Chondrocyte (in vitro differentiated cells): Measurements from ENCODE around the gene C3orf38. TPM values are rescaled to one million over a fixed set of nuclear protein-coding genes. Genes with fewer than 3 reads are reported as not detected.

Experiments
- DNase-seq: peaks from one replicate; pipeline ENCODE4 v3.0.0; 2021; ENCODE audit warnings: mixed read lengths, low spot score
- H3K27ac Mint-ChIP-seq: one replicate; pipeline ENCODE4 v1.8.0; 2021; ENCODE audit warnings: mild to moderate bottlenecking, moderate library complexity, mixed read lengths; ENCODE audit not compliant: unreplicated experiment
- H3K27me3 Mint-ChIP-seq: 2 replicates; pipeline ENCODE4 v1.8.0; 2021; ENCODE audit warnings: low read depth, mixed read lengths
- H3K36me3 Mint-ChIP-seq: 2 replicates; pipeline ENCODE4 v1.8.0; 2021; ENCODE audit warnings: low read depth, mixed read lengths
- H3K4me1 Mint-ChIP-seq: 2 replicates; pipeline ENCODE4 v1.8.0; 2021; ENCODE audit warnings: low read depth, mild to moderate bottlenecking, mixed read lengths
- H3K4me3 Mint-ChIP-seq: one replicate; pipeline ENCODE4 v1.8.0; 2021; ENCODE audit warnings: mild to moderate bottlenecking, moderate library complexity, mixed read lengths; ENCODE audit not compliant: unreplicated experiment
- H3K9me3 Mint-ChIP-seq: 2 replicates; pipeline ENCODE4 v1.8.0; 2021; ENCODE audit warnings: low read depth, mixed read lengths
- total RNA-seq: library from RNA; stranded (reverse); gene quantifications from 3 replicates; pipeline ENCODE4 v1.2.1, GENCODE V29; 2021
- TF ChIP-seq, protein P1 (sequence below): fragments of 200-600 bp; sonication (generic); IDR thresholded peaks from 2 replicates; pipeline ENCODE4 v1.5.0; 2021; ENCODE audit warnings: antibody characterized with exemption, mild to moderate bottlenecking, moderate library complexity

Gene C3orf38
- total RNA-seq, 1 donor from 2014 or later, result 28.6 TPM

- Mint-ChIP-seq H3K27ac (no peak overlapping the region), H3K4me1 (peaks cover 29% of the 10 kb centered on the region), H3K9me3 (no peaks in the 10 kb centered on the region), H3K4me3 (no peak overlapping the region), H3K36me3 (peaks cover 15% of the 10 kb centered on the region), H3K27me3 (no peaks in the 10 kb centered on the region)
- TF ChIP-seq, protein P1, sequence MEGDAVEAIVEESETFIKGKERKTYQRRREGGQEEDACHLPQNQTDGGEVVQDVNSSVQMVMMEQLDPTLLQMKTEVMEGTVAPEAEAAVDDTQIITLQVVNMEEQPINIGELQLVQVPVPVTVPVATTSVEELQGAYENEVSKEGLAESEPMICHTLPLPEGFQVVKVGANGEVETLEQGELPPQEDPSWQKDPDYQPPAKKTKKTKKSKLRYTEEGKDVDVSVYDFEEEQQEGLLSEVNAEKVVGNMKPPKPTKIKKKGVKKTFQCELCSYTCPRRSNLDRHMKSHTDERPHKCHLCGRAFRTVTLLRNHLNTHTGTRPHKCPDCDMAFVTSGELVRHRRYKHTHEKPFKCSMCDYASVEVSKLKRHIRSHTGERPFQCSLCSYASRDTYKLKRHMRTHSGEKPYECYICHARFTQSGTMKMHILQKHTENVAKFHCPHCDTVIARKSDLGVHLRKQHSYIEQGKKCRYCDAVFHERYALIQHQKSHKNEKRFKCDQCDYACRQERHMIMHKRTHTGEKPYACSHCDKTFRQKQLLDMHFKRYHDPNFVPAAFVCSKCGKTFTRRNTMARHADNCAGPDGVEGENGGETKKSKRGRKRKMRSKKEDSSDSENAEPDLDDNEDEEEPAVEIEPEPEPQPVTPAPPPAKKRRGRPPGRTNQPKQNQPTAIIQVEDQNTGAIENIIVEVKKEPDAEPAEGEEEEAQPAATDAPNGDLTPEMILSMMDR, result no peak
- no peak for DNase-seq
These were observed 3.1 kb downstream of the C3orf38 start for GRCh38 chr3:88152841-88153240.

GRCh38 chr3:88166419-88166971 is 16.7 kb downstream of the C3orf38 start:
- no peak overlapping the region for H3K27ac Mint-ChIP-seq
- H3K27me3 Mint-ChIP-seq, result no peaks in the 10 kb centered on the region
- TF ChIP-seq, protein P1, result no peak
- DNase-seq, result no peak
- H3K36me3 Mint-ChIP-seq, result peaks cover 2% of the 10 kb centered on the region
- H3K9me3 Mint-ChIP-seq, result no peaks in the 10 kb centered on the region
- H3K4me1 Mint-ChIP-seq, result peaks cover 11% of the 10 kb centered on the region
- no peak overlapping the region for H3K4me3 Mint-ChIP-seq

GRCh38 chr3:88167173-88167572 is 17.4 kb downstream of the C3orf38 start:
- H3K27ac Mint-ChIP-seq, result no peak overlapping the region
- no peaks in the 10 kb centered on the region for H3K9me3 Mint-ChIP-seq
- no peak overlapping the region for H3K4me3 Mint-ChIP-seq
- no peaks in the 10 kb centered on the region for H3K27me3 Mint-ChIP-seq
- TF ChIP-seq, protein P1, result no peak
- H3K36me3 Mint-ChIP-seq, result peaks cover under 1% of the 10 kb centered on the region
- DNase-seq, result no peak
- H3K4me1 Mint-ChIP-seq, result peaks cover 11% of the 10 kb centered on the region

- no peak overlapping the region for H3K4me3 Mint-ChIP-seq
- no peaks in the 10 kb centered on the region for H3K9me3 Mint-ChIP-seq
- H3K36me3 Mint-ChIP-seq, result no peaks in the 10 kb centered on the region
- no peaks in the 10 kb centered on the region for H3K27me3 Mint-ChIP-seq
- TF ChIP-seq, protein P1, result no peak
- DNase-seq, result no peak
- H3K27ac Mint-ChIP-seq, result no peak overlapping the region
- peaks cover 11% of the 10 kb centered on the region for H3K4me1 Mint-ChIP-seq
These were observed 17.9 kb downstream of the C3orf38 start for GRCh38 chr3:88167704-88168103.

GRCh38 chr3:88168171-88168570 is 18.4 kb downstream of the C3orf38 start:
- no peak for DNase-seq
- TF ChIP-seq, protein P1, result no peak
- no peaks in the 10 kb centered on the region for H3K27me3 Mint-ChIP-seq
- peaks cover 11% of the 10 kb centered on the region for H3K4me1 Mint-ChIP-seq
- no peak overlapping the region for H3K4me3 Mint-ChIP-seq
- H3K27ac Mint-ChIP-seq, result no peak overlapping the region
- H3K36me3 Mint-ChIP-seq, result no peaks in the 10 kb centered on the region
- no peaks in the 10 kb centered on the region for H3K9me3 Mint-ChIP-seq
